ENCODE data around the gene ECSIT.

DNA sequence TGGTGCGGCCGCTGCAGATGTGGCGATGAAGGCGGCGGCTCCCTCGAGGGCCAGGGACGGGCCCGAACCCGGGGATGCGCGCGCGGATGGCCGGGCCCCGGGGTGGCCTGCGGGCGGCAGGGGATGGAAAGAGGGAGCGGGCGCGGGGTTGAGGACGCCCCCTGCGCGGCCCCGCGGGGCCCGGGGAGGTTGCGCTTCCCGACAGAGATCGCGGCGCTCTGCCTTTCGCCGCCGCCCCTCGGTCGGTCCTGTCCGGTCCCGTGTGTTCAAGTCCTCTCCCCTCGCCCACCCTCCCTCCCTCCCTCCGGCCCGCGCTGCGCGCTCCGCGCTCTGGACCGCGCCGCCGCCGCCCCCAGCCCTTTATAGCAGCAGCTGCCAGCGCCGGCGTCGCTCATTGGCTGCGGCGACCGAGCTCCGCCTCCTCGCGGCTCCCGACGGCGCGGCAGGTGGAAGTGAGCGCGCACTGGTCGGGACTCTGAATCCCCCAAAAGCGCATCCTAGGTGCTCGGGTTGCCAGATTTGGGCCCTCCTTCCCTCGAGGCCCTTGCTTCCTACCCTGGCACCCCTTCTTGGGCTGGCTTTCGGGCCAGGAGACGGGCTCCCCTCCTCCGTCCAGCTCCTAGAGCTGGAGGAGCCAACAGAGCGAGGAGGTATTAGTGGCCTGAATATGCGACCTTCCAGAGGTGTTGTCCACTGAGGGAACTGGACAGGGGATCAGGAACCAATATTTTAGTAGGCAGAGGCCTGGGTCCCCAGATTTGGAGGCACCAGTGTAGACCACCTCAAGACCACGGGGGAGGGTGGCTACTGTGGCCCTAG lies 48.0 kb downstream of the ECSIT start, which contains the start of gene ELAVL3:
- no peak for TF ChIP-seq CTCF (conservative IDR thresholded peaks at IDR 0.05; ENCODE audit: low read length)
- TF ChIP-seq EZH2phosphoT487 (IDR thresholded peaks at IDR 0.05; ENCODE audit: borderline replicate concordance), result no peak

Data from Loucy (cell line).